Left lung (tissue), 10 donors: ENCODE measurements around the gene SDK1. TPM values are rescaled to one million over a fixed set of nuclear protein-coding genes. Genes with fewer than 3 reads are reported as not detected.

Experiments used
- ATAC-seq: fragments of 200-7000 bp; cut with Tn5 transposase; one replicate; pipeline ENCODE4 v1.9.1; 2020; ENCODE audit warnings: moderate library complexity
- DNase-seq, 4 donors: peaks; one replicate each; pipeline ENCODE4 v3.0.0-alpha.2; 2013 to 2020
- H3K27ac ChIP-seq, 2 donors: fragments of 200-600 bp; sonication (generic) in 1 of 2; one replicate each; pipeline versions ENCODE4 v1.5.0 to v1.8.0; 2020 to 2021
- H3K27me3 ChIP-seq, 2 donors: fragments of 200-600 bp; sonication (generic) in 1 of 2; one replicate each; pipeline versions ENCODE4 v1.5.0 to v1.8.0; 2020 to 2021
- H3K36me3 ChIP-seq, 2 donors: fragments of 200-600 bp; sonication (generic) in 1 of 2; one replicate each; pipeline versions ENCODE4 v1.5.0 to v1.8.0; 2020 to 2021
- H3K4me1 ChIP-seq, 2 donors: fragments of 200-600 bp; one replicate each; pipeline ENCODE4 v1.8.0; 2021
- H3K4me3 ChIP-seq, 2 donors: fragments of 200-600 bp; sonication (generic) in 1 of 2; one replicate each; pipeline versions ENCODE4 v1.5.0 to v1.8.0; 2020 to 2021; ENCODE audit warnings: mild to moderate bottlenecking in 1 of 2
- H3K9me3 ChIP-seq, 2 donors: fragments of 200-600 bp; sonication (generic) in 1 of 2; one replicate each; pipeline versions ENCODE4 v1.5.0 to v1.8.0; 2020 to 2021
- intact Hi-C, 2 donors: fragments of 100-400 bp; cut with DNase I; formaldehyde crosslinking; loops; one replicate each; pipeline versions ENCODE4 v1.11.2 to v1.14.2; 2022
- polyA plus RNA-seq, 6 donors: library from polyadenylated mRNA; unstranded; fragments of 120-200 nt; gene quantifications; one replicate each; pipeline ENCODE4 v1.2.1, GENCODE V29; 2013; ENCODE audit not compliant: insufficient read length in 6 of 6
- total RNA-seq, 2 donors: library from RNA; stranded (reverse); fragmentation: NEBNext Ultra II Directional; extraction: Animal tissue kit (Norgen Biotek cat#: 25700); gene quantifications; one replicate each; pipeline ENCODE4 v1.2.1, GENCODE V29; 2021
- TF ChIP-seq, protein P1 (sequence below), 2 donors: fragments of 200-600 bp; sonication (generic) in 1 of 2; IDR thresholded peaks; one replicate each; pipeline versions ENCODE4 v1.5.0 to v1.8.0; 2021; ENCODE audit warnings: antibody characterized with exemption in 2 of 2
- donor health status: DM: no; HTN: yes; CAD: no.
- donor health status: DM: no; HTN: no; CAD: no.

Gene SDK1
- total and polyA plus RNA-seq, 8 donors: 5.5 to 17.6 (median 13.0) TPM

GRCh38 chr7:3437467-3437866 lies 136.4 kb downstream of the SDK1 start:
- H3K4me3 ChIP-seq: no peak overlapping the region
- H3K27me3 ChIP-seq: no peaks in the 10 kb centered on the region
- intact Hi-C loops: no loop called here
- no peak overlapping the region for H3K27ac ChIP-seq
- TF ChIP-seq, protein P1, sequence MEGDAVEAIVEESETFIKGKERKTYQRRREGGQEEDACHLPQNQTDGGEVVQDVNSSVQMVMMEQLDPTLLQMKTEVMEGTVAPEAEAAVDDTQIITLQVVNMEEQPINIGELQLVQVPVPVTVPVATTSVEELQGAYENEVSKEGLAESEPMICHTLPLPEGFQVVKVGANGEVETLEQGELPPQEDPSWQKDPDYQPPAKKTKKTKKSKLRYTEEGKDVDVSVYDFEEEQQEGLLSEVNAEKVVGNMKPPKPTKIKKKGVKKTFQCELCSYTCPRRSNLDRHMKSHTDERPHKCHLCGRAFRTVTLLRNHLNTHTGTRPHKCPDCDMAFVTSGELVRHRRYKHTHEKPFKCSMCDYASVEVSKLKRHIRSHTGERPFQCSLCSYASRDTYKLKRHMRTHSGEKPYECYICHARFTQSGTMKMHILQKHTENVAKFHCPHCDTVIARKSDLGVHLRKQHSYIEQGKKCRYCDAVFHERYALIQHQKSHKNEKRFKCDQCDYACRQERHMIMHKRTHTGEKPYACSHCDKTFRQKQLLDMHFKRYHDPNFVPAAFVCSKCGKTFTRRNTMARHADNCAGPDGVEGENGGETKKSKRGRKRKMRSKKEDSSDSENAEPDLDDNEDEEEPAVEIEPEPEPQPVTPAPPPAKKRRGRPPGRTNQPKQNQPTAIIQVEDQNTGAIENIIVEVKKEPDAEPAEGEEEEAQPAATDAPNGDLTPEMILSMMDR (IDR thresholded peaks at IDR 0.05): no peak
- ATAC-seq (no peak), DNase-seq (no peak)
- H3K36me3 ChIP-seq: no peaks in the 10 kb centered on the region
- H3K4me1 ChIP-seq: no peaks in the 10 kb centered on the region
- no peaks in the 10 kb centered on the region for H3K9me3 ChIP-seq

DNA sequence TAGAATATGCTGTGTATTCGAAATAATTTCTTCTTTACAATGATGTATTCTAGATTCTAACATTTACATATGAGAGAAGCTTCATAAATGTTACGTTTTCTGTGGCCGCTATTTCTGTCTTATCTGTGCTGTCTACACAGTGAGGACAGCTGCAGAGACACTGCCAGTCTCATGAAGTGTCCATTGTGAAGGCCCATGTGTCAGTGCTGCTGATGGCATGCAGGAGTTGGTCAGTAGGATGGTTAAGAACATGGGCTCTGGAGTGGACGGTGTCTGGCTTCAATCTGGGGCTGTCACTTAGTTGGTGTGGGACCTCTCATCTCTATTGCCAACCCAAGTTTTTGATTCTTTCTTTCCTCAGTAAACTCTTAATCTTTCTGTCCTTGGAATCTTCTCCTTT lies 137.3 kb downstream of the SDK1 start:
- DNase-seq (no peak), ATAC-seq (no peak)
- no peaks in the 10 kb centered on the region for H3K9me3 ChIP-seq
- no peak overlapping the region for H3K4me3 ChIP-seq
- TF ChIP-seq, protein P1 (IDR thresholded peaks at IDR 0.05): no peak
- intact Hi-C loops: no loop called here
- no peaks in the 10 kb centered on the region for H3K4me1 ChIP-seq
- H3K36me3 ChIP-seq: no peaks in the 10 kb centered on the region
- H3K27ac ChIP-seq: no peak overlapping the region
- no peaks in the 10 kb centered on the region for H3K27me3 ChIP-seq

DNA sequence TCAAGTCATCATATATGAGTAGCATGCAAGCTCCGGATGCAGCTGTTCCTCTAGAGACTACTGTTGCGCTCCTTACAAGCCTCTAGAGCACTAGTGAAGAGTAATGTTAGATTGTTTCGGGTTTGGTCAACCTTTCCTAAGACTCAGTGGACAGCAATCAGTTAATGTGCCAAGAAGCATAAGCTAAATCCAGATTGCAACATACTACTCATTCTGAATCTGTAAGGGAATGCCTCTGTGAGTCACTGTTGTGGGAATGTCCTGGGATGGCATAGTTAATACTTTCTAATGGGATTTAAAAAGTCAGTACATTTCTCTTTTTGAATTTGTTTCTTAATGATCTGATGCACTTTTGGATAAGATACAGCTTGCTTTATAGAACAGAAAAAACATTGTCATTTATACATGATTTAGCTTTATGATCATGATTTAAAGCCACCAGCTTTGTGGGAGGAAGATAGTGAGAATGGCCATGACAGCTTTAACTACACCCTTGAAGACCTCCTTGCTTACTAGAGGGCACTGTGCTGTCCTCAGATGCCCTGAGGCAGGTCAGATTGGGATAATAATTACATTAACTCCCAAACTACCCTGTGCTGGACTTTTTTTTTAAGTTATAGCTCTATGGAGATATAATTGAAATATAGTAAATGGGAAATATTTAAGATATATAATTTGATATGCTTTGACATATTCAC lies 138.4 kb downstream of the SDK1 start:
- Histone ChIP-seq H3K36me3 (no peaks in the 10 kb centered on the region), H3K4me3 (no peak overlapping the region), H3K27ac (no peak overlapping the region), H3K4me1 (no peaks in the 10 kb centered on the region), H3K9me3 (no peaks in the 10 kb centered on the region), H3K27me3 (no peaks in the 10 kb centered on the region)
- intact Hi-C loops: no loop called here
- ATAC-seq: peak; percentile 87
- peak in 2 of 4 donors; percentile 36 to 42 for DNase-seq
- TF ChIP-seq, protein P1 (IDR thresholded peaks at IDR 0.05): no peak

DNA sequence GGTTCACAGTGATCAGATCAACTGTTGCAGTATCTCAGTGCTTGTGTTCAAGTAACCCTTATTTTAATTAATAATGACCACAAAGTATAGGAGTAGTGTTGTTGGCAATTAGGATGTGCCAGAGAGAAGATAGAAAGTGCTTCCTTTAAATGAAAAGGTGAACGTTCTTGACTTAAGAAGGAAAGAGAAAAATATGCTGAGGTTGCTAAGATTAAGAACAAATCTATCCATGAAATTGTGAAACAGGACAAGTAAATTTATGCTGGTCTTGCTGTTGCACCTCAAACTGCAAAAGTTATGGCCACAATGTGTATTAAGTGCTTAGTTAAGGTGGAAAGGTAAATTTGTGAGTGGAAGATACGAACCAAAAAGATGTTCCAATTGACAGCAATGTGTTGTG lies 139.5 kb downstream of the SDK1 start:
- Histone ChIP-seq H3K9me3 (peaks cover 0 to 5% of the 10 kb centered on the region in 2 donors), H3K27me3 (no peaks in the 10 kb centered on the region), H3K4me3 (no peak overlapping the region), H3K4me1 (no peaks in the 10 kb centered on the region), H3K27ac (no peak overlapping the region), H3K36me3 (no peaks in the 10 kb centered on the region)
- intact Hi-C loops: no loop called here
- TF ChIP-seq, protein P1 (IDR thresholded peaks at IDR 0.05): no peak
- ATAC-seq: no peak
- DNase-seq: no peak

DNA sequence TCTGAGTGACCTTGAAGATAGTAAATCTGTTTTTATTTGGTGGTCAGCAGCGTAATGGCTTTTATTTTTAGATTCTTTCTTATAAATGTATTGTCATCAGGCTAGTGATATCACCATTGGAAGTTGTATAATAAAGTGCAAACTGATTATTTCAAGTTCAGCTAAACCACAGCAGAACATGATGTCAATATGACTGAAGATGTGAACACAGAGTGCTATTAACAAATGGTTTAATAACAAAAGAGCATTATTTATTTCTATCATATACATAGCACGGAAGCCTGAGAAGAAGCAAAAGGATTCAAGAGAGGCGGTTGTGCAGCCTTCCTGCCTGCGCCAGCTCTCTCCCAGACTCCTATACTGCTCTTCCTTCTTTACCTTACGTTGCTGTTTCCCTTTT lies 142.7 kb downstream of the SDK1 start:
- Histone ChIP-seq H3K4me1 (no peaks in the 10 kb centered on the region), H3K4me3 (no peak overlapping the region), H3K9me3 (peaks cover 0 to 19% of the 10 kb centered on the region in 2 donors), H3K27me3 (no peaks in the 10 kb centered on the region), H3K27ac (no peak overlapping the region), H3K36me3 (no peaks in the 10 kb centered on the region)
- ATAC-seq (no peak), DNase-seq (no peak)
- intact Hi-C loops: no loop called here
- TF ChIP-seq, protein P1 (IDR thresholded peaks at IDR 0.05): no peak
